ENCODE results near the gene MRPL14. TPM values are rescaled to one million over a fixed set of nuclear protein-coding genes. Genes with fewer than 3 reads are reported as not detected.
A peak's percentile ranks its signal among the peaks of the same experiment; 100 is the strongest.

The MRPL14 gene
- total RNA-seq, 1 experiment from 2014 or later, result 103 TPM

DNA sequence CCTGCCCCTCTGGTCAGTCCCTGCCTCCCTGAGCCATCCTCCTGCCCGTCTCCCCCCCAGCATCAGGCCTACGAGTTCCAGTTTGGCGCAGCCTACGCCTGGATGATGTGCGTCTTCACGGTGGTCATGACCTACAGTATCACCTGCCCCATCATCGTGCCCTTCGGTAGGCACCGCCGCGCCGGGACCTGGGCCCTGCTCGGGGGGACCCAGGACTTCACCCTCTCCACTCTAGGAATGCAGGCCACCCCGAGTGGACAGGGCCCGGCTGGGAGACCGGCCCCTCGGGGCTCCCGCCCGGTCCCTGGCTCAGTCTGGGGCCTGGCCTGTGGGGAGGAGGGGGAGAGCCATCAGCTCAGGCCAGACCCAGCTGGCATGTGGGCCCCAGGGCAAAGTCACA lies 25.3 kb upstream of the MRPL14 start:
- BruUV-seq (replicated peaks), result no TSS peak
- Mint-ChIP-seq H3K36me3 (ENCODE audit: insufficient read depth, unreplicated experiment) (peaks cover 28% of the 10 kb centered on the region), H3K4me3 (ENCODE audit: low read depth, unreplicated experiment) (no peak overlapping the region), H3K9me3 (ENCODE audit: low read depth, unreplicated experiment) (no peaks in the 10 kb centered on the region), H3K27ac (ENCODE audit: unreplicated experiment) (no peak overlapping the region), H3K27me3 (ENCODE audit: unreplicated experiment) (no peaks in the 10 kb centered on the region), H3K4me1 (ENCODE audit: low read depth, unreplicated experiment) (peaks cover 6% of the 10 kb centered on the region)
- TF ChIP-seq, protein P1, sequence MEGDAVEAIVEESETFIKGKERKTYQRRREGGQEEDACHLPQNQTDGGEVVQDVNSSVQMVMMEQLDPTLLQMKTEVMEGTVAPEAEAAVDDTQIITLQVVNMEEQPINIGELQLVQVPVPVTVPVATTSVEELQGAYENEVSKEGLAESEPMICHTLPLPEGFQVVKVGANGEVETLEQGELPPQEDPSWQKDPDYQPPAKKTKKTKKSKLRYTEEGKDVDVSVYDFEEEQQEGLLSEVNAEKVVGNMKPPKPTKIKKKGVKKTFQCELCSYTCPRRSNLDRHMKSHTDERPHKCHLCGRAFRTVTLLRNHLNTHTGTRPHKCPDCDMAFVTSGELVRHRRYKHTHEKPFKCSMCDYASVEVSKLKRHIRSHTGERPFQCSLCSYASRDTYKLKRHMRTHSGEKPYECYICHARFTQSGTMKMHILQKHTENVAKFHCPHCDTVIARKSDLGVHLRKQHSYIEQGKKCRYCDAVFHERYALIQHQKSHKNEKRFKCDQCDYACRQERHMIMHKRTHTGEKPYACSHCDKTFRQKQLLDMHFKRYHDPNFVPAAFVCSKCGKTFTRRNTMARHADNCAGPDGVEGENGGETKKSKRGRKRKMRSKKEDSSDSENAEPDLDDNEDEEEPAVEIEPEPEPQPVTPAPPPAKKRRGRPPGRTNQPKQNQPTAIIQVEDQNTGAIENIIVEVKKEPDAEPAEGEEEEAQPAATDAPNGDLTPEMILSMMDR (IDR thresholded peaks at IDR 0.05; ENCODE audit: unreplicated experiment), result no peak
- no peak for DNase-seq
- intact Hi-C loops (cut with micrococcal nuclease; ENCODE audit: unreplicated experiment), result no loop called here
- CTCF ChIA-PET, result interaction anchor here (0.9 kb wide), 1 partner anchor 56 kb away, joined by 5 read pairs; no protein-coding TSS in a partner anchor

DNA sequence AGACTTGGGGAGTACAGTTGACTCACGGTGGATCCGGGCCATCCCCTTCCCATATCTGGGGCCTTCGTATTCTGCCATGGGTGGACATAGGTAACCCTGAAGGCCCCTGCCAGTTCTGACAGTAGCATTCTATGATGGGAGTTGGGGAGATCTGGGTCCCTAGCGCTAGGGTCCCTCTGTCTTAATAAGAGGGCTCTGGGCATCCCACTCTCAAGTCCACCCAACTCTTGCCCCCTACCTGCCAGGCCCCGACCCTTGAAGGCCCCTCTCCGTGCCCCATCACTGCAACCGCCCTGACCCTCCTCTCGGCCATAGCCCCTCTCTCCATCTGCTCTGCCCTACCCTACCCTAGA lies 24.8 kb upstream of the MRPL14 start:
- H3K4me1 Mint-ChIP-seq (ENCODE audit: low read depth, unreplicated experiment), result peaks cover 6% of the 10 kb centered on the region
- BruUV-seq (replicated peaks), result no TSS peak
- H3K27me3 Mint-ChIP-seq (ENCODE audit: unreplicated experiment), result no peaks in the 10 kb centered on the region
- intact Hi-C loops (cut with micrococcal nuclease; ENCODE audit: unreplicated experiment), result no loop called here
- no peak for DNase-seq
- no peak overlapping the region for H3K27ac Mint-ChIP-seq (ENCODE audit: unreplicated experiment)
- peaks cover 26% of the 10 kb centered on the region for H3K36me3 Mint-ChIP-seq (ENCODE audit: insufficient read depth, unreplicated experiment)
- no peaks in the 10 kb centered on the region for H3K9me3 Mint-ChIP-seq (ENCODE audit: low read depth, unreplicated experiment)
- TF ChIP-seq, protein P1 (IDR thresholded peaks at IDR 0.05; ENCODE audit: unreplicated experiment), result no peak
- CTCF ChIA-PET, result interaction anchor here (0.8 to 1.5 kb wide), 2 partner anchors 55 to 56 kb away, joined by 3 read pairs; no protein-coding TSS in a partner anchor
- H3K4me3 Mint-ChIP-seq (ENCODE audit: low read depth, unreplicated experiment), result no peak overlapping the region

DNA sequence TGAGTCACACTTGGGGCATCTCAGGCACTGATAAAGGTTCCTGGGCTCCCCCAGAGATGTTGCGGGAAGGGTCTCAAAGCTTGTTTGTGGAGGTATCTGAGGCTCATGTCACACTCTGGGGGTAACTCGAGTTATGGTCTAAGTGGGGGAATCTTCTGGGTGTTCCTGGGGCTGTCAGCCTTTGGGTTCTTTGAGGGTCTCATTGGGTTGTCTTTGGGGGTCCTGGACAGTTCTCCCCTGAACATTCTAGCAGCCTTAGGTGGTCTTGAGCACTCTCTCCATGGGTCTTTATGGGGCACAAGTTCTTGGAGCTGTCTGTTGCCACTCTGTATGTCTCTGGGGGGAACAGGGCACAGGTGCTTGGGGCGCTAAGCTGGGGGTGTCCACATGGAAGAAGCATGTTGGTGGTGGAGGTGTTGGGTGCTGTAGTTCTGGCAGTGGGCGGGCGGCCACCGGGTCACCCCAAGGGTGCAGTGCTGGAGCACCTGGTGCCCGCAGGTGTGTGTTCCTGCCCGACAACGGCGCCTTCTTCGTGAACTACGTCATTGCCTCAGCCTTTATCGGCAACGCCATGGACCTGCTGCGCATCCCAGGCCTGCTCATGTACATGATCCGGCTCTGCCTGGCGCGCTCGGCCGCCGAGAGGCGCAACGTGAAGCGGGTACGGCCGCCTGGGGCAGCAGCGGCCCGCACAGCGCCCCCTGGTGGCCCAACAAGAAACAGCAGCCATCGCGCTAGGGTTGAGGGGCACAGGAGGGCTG lies 24.3 kb upstream of the MRPL14 start:
- H3K27ac Mint-ChIP-seq (ENCODE audit: unreplicated experiment), result no peak overlapping the region
- no TSS peak for BruUV-seq (replicated peaks)
- CTCF ChIA-PET, result interaction anchor here (0.5 to 1.5 kb wide), 3 partner anchors 55 to 89 kb away, joined by 3 to 7 read pairs (median 3); no protein-coding TSS in a partner anchor
- H3K4me1 Mint-ChIP-seq (ENCODE audit: low read depth, unreplicated experiment), result peaks cover 6% of the 10 kb centered on the region
- peak; percentile 92 for DNase-seq
- H3K9me3 Mint-ChIP-seq (ENCODE audit: low read depth, unreplicated experiment), result no peaks in the 10 kb centered on the region
- no peak overlapping the region for H3K4me3 Mint-ChIP-seq (ENCODE audit: low read depth, unreplicated experiment)
- intact Hi-C loops (cut with micrococcal nuclease; ENCODE audit: unreplicated experiment), result loop anchor here (1.0 kb wide), 1 partner anchor 55 kb away; no protein-coding TSS in a partner anchor
- H3K36me3 Mint-ChIP-seq (ENCODE audit: insufficient read depth, unreplicated experiment), result peaks cover 21% of the 10 kb centered on the region
- H3K27me3 Mint-ChIP-seq (ENCODE audit: unreplicated experiment), result no peaks in the 10 kb centered on the region
- TF ChIP-seq, protein P1 (IDR thresholded peaks at IDR 0.05; ENCODE audit: unreplicated experiment), result peak; percentile 100

DNA sequence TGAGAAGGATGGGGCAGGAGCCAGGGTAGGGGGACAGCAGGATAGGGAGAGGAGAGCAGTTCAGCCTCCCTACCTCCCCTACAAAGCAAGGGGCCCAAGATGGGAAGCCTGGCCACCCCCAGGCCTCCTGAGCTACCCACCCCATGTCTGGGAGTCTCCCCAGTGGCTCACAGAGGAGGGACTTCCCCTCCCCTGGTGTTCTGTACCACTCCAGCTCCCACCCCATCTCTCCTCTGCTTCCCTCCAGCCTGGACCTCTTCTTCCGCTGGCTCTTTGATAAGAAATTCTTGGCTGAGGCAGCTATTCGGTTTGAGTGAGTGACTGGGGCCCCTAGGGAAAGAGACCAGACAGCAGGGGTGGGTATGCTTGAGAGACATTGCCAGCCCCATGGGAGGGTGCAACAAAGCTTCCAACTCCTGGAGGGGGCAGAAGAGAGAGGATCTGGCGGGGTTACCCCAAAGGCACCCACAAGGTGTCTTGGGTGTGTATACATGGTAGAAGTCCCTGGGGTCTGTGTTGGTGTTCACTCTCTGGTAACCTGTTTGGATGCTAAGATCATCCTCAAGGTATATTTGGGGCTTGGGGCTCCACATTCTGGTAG lies 23.2 kb upstream of the MRPL14 start:
- no peak overlapping the region for H3K4me3 Mint-ChIP-seq (ENCODE audit: low read depth, unreplicated experiment)
- H3K9me3 Mint-ChIP-seq (ENCODE audit: low read depth, unreplicated experiment), result no peaks in the 10 kb centered on the region
- intact Hi-C loops (cut with micrococcal nuclease; ENCODE audit: unreplicated experiment), result no loop called here
- H3K27ac Mint-ChIP-seq (ENCODE audit: unreplicated experiment), result no peak overlapping the region
- CTCF ChIA-PET, result interaction anchor here (0.5 to 1.5 kb wide), 3 partner anchors 20 to 892 kb away, joined by 3 read pairs; no protein-coding TSS in a partner anchor
- TF ChIP-seq, protein P1 (IDR thresholded peaks at IDR 0.05; ENCODE audit: unreplicated experiment), result no peak
- no peak for DNase-seq
- H3K4me1 Mint-ChIP-seq (ENCODE audit: low read depth, unreplicated experiment), result peaks cover 6% of the 10 kb centered on the region
- H3K27me3 Mint-ChIP-seq (ENCODE audit: unreplicated experiment), result no peaks in the 10 kb centered on the region
- no TSS peak for BruUV-seq (replicated peaks)
- H3K36me3 Mint-ChIP-seq (ENCODE audit: insufficient read depth, unreplicated experiment), result peaks cover 16% of the 10 kb centered on the region

Data from Calu3 (cell line).